Hepatocyte (in vitro differentiated cells): ENCODE data around the gene SPAG6.

ENCODE experiments used
- EZH2phosphoT487 ChIP-seq: fragments of 200-600 bp; sonication (generic); IDR thresholded peaks from one replicate; pipeline ENCODE4 v1.6.1; 2018; ENCODE audit warnings: antibody characterized with exemption, mild to moderate bottlenecking, low read depth, moderate library complexity; ENCODE audit not compliant: unreplicated experiment, severe bottlenecking
- TF ChIP-seq, protein P1 (sequence below): fragments of 200-600 bp; sonication (generic); IDR thresholded peaks from 2 replicates; pipeline ENCODE4 v1.5.1; 2016; ENCODE audit warnings: antibody characterized with exemption, mild to moderate bottlenecking; ENCODE audit not compliant: poor library complexity

GRCh38 chr10:22364407-22365140, 19.3 kb downstream of the SPAG6 start:
- TF ChIP-seq, protein P1, sequence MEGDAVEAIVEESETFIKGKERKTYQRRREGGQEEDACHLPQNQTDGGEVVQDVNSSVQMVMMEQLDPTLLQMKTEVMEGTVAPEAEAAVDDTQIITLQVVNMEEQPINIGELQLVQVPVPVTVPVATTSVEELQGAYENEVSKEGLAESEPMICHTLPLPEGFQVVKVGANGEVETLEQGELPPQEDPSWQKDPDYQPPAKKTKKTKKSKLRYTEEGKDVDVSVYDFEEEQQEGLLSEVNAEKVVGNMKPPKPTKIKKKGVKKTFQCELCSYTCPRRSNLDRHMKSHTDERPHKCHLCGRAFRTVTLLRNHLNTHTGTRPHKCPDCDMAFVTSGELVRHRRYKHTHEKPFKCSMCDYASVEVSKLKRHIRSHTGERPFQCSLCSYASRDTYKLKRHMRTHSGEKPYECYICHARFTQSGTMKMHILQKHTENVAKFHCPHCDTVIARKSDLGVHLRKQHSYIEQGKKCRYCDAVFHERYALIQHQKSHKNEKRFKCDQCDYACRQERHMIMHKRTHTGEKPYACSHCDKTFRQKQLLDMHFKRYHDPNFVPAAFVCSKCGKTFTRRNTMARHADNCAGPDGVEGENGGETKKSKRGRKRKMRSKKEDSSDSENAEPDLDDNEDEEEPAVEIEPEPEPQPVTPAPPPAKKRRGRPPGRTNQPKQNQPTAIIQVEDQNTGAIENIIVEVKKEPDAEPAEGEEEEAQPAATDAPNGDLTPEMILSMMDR: no peak
- no peak for TF ChIP-seq EZH2phosphoT487
